ENCODE data around the gene ANXA2R. TPM values are rescaled to one million over a fixed set of nuclear protein-coding genes. Genes with fewer than 3 reads are reported as not detected.
"Not testable (repeated sequence)": the region's sequence is repeated elsewhere in the genome, so short reads cannot be mapped to it uniquely, and the experiment has no call there.

Gene ANXA2R
- total RNA-seq, 1 donor from 2014 or later, result 1.2 TPM

DNA sequence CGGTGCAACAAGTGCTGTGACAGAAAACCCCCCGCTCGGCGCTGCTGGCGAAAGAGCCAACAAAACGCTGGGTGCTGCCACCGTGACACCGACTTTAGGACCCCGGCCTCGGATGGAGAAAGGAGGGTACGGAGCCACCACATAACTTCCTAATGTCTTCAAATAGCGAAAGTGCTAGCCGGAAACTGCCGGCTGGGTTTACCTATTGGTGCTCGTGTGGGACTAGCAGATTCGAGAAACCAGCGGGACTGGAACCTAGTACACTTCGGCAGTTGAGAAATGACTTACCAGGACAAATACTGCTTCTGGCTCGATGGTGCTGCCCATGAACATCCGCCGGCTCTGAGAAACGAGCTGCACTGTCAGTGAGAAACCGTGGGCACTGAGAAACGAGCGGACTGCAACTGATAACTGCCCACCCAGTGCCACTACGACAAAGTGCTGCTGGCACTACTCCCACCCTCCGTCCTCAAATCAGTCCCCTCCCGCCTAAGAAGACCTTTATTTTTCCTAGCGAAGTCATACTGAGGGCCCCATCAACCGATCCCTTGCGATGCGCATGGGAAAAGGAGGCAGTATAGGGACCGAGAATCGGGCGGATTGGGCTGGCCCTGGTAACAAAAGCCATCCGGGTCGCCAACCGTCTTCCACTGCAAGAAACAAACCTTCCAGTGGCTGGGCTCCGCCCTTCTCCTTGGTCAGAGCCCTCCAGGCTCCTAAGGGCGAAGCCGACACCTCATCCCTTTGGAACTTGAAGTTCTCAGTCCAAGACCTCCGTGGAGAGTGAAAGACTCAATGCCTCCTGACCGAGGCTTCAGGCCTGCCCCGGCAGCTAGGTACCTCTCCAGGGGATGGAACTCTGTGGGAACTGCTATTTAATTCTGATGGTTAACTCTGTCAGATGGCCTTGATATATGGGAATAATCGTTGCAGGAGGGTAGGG lies 27.0 kb upstream of the ANXA2R start:
- H3K4me1 Mint-ChIP-seq, result peaks cover 38% of the 10 kb centered on the region
- peak overlapping the region; percentile 99 for H3K27ac Mint-ChIP-seq (ENCODE audit: unreplicated experiment)
- H3K36me3 Mint-ChIP-seq (ENCODE audit: low read depth), result peaks cover 12% of the 10 kb centered on the region
- H3K27me3 Mint-ChIP-seq (ENCODE audit: low read depth), result no peaks in the 10 kb centered on the region
- H3K4me3 Mint-ChIP-seq, result peak overlapping the region; percentile 90
- TF ChIP-seq CTCF (conservative IDR thresholded peaks at IDR 0.05), result peak; percentile 14
- peak; percentile 91 for DNase-seq (ENCODE audit: low read depth, low spot score)
- H3K9me3 Mint-ChIP-seq, result no peaks in the 10 kb centered on the region

- DNase-seq (ENCODE audit: low read depth, low spot score), result peak; percentile 57
- no peak for TF ChIP-seq CTCF (conservative IDR thresholded peaks at IDR 0.05)
- H3K4me1 Mint-ChIP-seq, result peaks cover 38% of the 10 kb centered on the region
- H3K4me3 Mint-ChIP-seq, result peak overlapping the region; percentile 90
- no peaks in the 10 kb centered on the region for H3K9me3 Mint-ChIP-seq
- H3K27me3 Mint-ChIP-seq (ENCODE audit: low read depth), result no peaks in the 10 kb centered on the region
- peaks cover 12% of the 10 kb centered on the region for H3K36me3 Mint-ChIP-seq (ENCODE audit: low read depth)
- H3K27ac Mint-ChIP-seq (ENCODE audit: unreplicated experiment), result peak overlapping the region; percentile 100
Measured at GRCh38 chr5:43065948-43066798, 26.1 kb upstream of the ANXA2R start.

- Mint-ChIP-seq H3K27me3 (ENCODE audit: low read depth) (no peaks in the 10 kb centered on the region), H3K27ac (ENCODE audit: unreplicated experiment) (peak overlapping the region; percentile 100), H3K36me3 (ENCODE audit: low read depth) (peaks cover 6% of the 10 kb centered on the region), H3K4me3 (peak overlapping the region; percentile 90), H3K9me3 (no peaks in the 10 kb centered on the region), H3K4me1 (peaks cover 31% of the 10 kb centered on the region)
- TF ChIP-seq CTCF (conservative IDR thresholded peaks at IDR 0.05), result no peak
- no peak for DNase-seq (ENCODE audit: low read depth, low spot score)
Measured at GRCh38 chr5:43065387-43065947, 25.3 kb upstream of the ANXA2R start.

DNA sequence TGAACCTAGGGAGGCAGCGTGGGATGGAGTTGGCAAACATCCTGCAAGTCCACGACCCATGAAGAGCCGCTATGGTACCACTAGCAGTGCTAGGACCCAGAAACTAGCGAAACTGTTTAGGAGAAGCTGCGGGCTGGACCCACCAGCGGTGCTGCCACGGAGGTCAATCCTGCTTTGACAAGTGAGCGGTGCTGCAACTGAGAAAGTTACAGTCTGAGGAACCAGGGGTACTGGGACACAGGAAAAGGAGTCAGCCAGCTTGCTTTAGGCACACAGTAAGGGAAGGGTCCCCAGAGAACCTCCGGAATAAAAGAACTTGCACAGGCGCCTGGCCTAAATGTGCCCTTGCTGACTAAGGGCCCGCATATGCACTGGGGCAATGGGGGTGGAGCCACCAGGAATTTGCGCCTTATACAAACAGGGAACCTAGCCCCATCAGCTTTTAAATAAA lies 23.6 kb upstream of the ANXA2R start:
- H3K4me1 Mint-ChIP-seq, result peaks cover 28% of the 10 kb centered on the region
- H3K4me3 Mint-ChIP-seq, result peak overlapping the region; percentile 90
- no peak for DNase-seq (ENCODE audit: low read depth, low spot score)
- no peak overlapping the region for H3K27ac Mint-ChIP-seq (ENCODE audit: unreplicated experiment)
- TF ChIP-seq CTCF (conservative IDR thresholded peaks at IDR 0.05), result no peak
- H3K27me3 Mint-ChIP-seq (ENCODE audit: low read depth), result no peaks in the 10 kb centered on the region
- no peaks in the 10 kb centered on the region for H3K9me3 Mint-ChIP-seq
- H3K36me3 Mint-ChIP-seq (ENCODE audit: low read depth), result peaks cover 5% of the 10 kb centered on the region

DNA sequence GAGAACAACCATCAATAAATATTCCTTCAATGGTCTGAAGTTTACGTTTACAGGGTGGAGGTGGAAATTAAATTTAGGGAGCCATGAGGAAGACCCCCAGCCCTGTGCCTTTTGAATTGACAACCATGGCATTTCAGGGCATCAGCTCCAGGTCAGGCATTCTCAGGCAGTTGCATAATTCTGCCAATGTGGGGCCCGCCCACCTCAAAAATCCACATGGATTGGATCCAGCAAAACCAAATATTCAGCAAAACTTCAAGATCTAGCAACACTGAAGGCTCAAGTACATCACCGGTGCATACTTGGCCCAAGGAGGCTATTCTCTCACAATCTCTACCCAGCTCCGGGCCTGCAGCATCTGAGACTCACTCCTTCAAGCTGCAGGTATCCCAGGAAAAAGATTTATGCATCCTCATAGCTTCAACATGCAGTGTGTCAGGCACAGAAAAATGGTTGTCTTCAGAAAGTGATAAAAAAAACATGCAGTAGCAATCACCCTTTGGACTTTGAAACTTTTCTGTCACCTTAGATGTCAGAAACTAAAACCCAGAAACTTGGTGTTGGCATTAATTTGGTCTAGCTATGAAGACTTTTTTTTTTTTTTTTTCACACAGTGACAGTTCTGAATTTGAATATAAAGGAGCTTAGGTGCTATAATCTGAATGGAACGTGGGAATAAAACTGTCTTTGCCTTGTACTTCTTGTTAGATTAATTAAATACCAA lies 21.4 kb upstream of the ANXA2R start:
- Mint-ChIP-seq H3K4me1 (peaks cover 13% of the 10 kb centered on the region), H3K27me3 (ENCODE audit: low read depth) (no peaks in the 10 kb centered on the region), H3K36me3 (ENCODE audit: low read depth) (peaks cover 2% of the 10 kb centered on the region), H3K4me3 (peak overlapping the region; percentile 28), H3K27ac (ENCODE audit: unreplicated experiment) (no peak overlapping the region), H3K9me3 (no peaks in the 10 kb centered on the region)
- TF ChIP-seq CTCF (conservative IDR thresholded peaks at IDR 0.05), result no peak
- no peak for DNase-seq (ENCODE audit: low read depth, low spot score)

DNA sequence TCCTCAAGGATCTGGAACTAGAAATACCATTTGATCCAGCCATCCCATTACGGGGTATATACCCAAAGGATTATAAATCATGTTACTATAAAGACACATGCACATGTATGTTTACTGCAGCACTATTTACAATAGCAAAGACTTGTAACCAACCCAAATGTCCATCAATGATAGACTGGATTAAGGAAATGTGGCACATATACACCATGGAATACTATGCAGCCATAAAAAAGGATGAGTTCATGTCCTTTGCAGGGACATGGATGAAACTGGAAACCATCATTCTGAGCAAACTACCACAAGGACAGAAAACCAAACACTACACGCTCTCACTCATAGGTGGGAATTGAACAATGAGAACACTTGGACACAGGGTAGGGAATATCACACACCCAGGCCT lies 19.9 kb upstream of the ANXA2R start:
- not testable (repeated sequence) for H3K4me3 Mint-ChIP-seq; H3K27ac Mint-ChIP-seq (ENCODE audit: unreplicated experiment); DNase-seq (ENCODE audit: low read depth, low spot score); H3K36me3 Mint-ChIP-seq (ENCODE audit: low read depth); H3K9me3 Mint-ChIP-seq; H3K27me3 Mint-ChIP-seq (ENCODE audit: low read depth)
- peaks cover 13% of the 10 kb centered on the region for H3K4me1 Mint-ChIP-seq

DNA sequence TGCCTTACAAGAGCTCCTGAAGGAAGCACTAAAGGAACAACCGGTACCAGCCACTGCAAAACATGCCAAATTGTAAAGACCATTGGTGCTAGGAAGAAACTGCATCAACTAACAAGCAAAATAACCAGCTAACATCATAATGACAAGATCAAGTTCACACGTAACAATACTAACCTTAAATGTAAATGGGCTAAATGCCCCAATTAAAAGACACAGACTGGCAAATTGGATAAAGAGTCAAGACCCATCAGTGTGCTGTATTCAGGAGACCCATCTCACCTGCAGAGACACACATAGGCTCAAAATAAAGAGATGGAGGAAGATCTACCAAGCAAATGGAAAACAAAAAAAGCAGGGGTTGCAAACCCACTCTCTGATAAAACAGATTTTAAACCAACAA lies 15.0 kb upstream of the ANXA2R start:
- H3K27ac Mint-ChIP-seq (ENCODE audit: unreplicated experiment); H3K27me3 Mint-ChIP-seq (ENCODE audit: low read depth); H3K9me3 Mint-ChIP-seq; H3K4me3 Mint-ChIP-seq; H3K4me1 Mint-ChIP-seq; DNase-seq (ENCODE audit: low read depth, low spot score): not testable (repeated sequence)
- H3K36me3 Mint-ChIP-seq (ENCODE audit: low read depth), result peaks cover 16% of the 10 kb centered on the region
